GM18867 (cell line): ENCODE results near the gene OR2C3.

Source experiments
- ATAC-seq: cut with Tn5 transposase; IDR thresholded peaks from one replicate; pipeline ENCODE4 v1.9.1; 2021; ENCODE audit warnings: mild to moderate bottlenecking, moderate library complexity; ENCODE audit not compliant: unreplicated experiment

Gene OR2C3

GRCh38 chr1:247518613-247518891 lies 17.7 kb downstream of the OR2C3 start:
- no peak for ATAC-seq

GRCh38 chr1:247517795-247518612 lies 18.2 kb downstream of the OR2C3 start:
- no peak for ATAC-seq

GRCh38 chr1:247506831-247507230 lies 29.4 kb downstream of the OR2C3 start:
- ATAC-seq, result no peak

- ATAC-seq, result no peak
These were observed 35.4 kb downstream of the OR2C3 start for GRCh38 chr1:247500865-247501264.

GRCh38 chr1:247496581-247497285 lies 39.5 kb downstream of the OR2C3 start:
- ATAC-seq, result no peak

GRCh38 chr1:247494767-247495166 lies 41.5 kb downstream of the OR2C3 start:
- no peak for ATAC-seq

- no peak for ATAC-seq
These were observed 43.1 kb downstream of the OR2C3 start for GRCh38 chr1:247493106-247493505.

- ATAC-seq, result no peak
These were observed 44.9 kb downstream of the OR2C3 start for GRCh38 chr1:247491328-247491727.

GRCh38 chr1:247487057-247487456 lies 49.2 kb downstream of the OR2C3 start:
- peak; percentile 70 for ATAC-seq

GRCh38 chr1:247482747-247483146 lies 53.5 kb downstream of the OR2C3 start:
- ATAC-seq, result no peak

- ATAC-seq, result peak; percentile 39
These were observed 59.7 kb downstream of the OR2C3 start for GRCh38 chr1:247476328-247477058.

- no peak for ATAC-seq
These were observed 60.4 kb downstream of the OR2C3 start for GRCh38 chr1:247475793-247476192.
